ENCODE results near the gene TMEM175.
"Not testable (repeated sequence)": the region's sequence is repeated elsewhere in the genome, so short reads cannot be mapped to it uniquely, and the experiment has no call there.

TMEM175 gene

GRCh38 chr4:988726-989721 is 56.8 kb downstream of the TMEM175 start:
- no peak for DNase-seq (ENCODE audit: low read depth in 2 of 2)

GRCh38 chr4:989722-990471 is 57.6 kb downstream of the TMEM175 start:
- DNase-seq (ENCODE audit: low read depth in 2 of 2), result no peak

DNA sequence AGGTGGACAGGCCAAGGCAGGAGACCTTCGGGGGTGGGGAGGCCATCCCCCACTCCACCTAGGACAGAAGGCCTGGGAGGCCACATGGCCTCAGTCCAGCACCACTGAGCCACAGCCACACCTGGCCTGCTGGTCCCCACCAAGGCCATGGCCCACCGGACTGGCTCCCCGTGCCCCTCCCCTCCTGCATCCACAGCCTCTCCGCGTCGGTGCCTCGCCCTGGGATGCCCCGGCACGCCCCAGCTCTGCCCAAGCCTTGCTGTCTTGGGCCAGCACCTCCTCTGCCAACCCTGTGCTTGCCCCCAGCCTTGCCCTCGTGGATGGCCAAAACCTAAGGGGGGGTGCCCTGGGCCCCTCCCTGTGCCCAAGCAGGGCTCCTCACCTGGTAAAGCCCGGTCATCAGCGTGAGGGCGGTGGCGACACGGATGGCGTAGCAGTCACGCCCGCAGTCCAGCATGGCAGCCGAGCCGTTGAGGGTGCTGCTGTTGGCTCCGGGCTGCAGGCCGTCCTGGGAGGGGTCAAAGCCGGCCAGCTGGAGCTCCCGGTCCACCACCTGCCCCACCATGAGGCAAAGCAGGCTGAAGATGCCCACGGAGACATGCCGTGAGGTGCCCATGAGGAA is 58.6 kb downstream of the TMEM175 start:
- no peak for DNase-seq (ENCODE audit: low read depth in 2 of 2)

GRCh38 chr4:991451-992296 is 59.4 kb downstream of the TMEM175 start:
- no peak for DNase-seq (ENCODE audit: low read depth in 2 of 2)

- no peak for DNase-seq (ENCODE audit: low read depth in 2 of 2)
These were observed 60.2 kb downstream of the TMEM175 start for GRCh38 chr4:992297-993110.

DNA sequence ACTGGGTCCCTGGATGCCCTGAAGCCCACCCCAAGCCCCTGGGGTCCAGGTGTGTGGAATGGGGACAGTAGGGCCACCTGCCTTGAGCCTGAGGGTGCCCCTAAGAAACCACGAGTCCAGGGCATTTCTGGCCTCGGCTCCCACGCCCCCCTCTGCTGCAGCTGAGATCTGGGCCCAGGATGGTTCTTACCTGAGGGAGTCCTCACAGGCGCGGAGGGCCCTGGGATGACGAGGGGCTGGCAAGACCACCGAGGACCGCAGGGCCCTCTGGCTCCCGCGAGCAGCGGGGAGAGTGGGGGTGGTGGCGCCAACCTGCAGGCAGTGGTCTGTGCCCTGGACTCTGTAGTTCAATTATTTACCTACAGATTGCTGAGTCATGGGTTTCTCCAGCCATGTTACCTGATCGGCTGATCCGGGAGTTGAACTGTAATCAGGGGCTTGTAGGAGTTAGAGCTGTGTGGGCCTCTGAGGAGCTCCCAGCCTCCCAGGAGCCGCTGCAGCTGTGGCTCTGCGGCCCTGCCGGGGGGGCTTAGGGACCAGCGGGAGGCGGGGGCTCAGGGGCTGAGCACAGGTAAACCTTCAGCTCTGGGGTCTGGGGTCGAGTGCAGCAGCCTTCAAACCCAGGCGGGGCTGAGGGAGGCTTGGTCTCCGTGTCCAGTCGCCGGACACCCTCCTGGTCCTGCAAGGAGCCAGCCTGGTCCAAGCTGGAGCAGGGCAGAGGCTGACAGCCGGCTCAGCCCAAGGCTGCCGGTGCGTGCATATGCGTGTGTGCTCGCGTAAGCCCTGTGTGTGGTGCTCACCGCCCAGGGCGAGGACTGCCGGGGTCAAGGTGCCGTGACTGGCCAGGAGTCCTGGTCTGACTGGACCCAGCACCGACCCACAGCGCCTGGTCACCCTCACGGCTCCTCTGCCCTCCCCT is 61.1 kb downstream of the TMEM175 start, which contains the start of gene SLC26A1:
Gene SLC26A1 (minus strand): TSS at position 294 of the 919 bp plus-strand sequence. CDS start 1,701 bp downstream, outside the sequence.
- DNase-seq (ENCODE audit: low read depth in 2 of 2), result no peak

GRCh38 chr4:995311-996026 is 63.2 kb downstream of the TMEM175 start:
- DNase-seq (ENCODE audit: low read depth in 2 of 2), result no peak

DNA sequence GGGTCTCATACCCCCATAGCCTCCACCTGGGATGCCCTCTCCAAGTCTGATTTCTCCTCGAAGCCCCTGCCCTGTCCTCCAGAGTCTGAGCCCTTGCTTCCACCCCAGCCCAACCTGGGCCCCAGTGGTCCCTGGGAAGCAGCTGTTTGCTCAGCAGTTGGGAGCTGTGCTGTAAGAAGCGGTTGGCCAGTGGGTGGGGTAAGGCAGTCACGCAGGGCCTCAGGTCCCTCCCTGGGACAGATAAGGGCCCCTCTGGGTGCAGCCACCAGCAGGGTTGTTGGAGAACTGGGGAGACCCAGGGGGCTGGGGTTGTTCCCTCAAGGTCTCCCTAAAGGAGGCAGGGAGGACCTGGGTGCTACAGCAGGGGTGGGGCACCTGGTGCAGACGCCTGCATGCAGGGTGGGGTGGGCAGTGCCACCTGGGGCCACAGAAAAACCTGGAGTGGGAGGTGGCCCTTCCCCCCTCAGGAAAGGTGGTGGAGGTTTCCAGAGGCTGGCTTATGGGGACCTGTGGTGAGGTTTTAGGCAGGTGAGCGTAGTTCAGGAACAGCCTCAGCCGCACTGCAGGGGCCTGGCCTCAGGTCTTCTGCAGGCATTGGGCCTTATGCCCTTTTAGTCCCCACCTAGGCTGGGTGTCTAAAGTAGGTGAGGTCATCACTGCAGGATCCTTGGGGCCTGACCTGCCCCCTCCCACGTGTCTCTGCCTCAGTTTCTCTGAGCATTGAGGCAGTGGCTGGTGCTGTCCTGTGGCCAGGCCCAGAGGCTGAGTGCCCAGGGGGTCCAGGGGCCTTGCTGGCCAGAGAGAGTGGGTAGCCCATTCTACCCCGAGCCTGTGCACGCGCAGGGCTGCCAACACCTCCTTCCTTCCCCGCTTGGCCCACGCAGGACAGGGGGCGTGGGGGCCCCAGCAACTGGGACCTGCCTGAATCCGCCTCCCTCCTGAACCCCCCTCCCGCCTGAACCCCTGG is 64.1 kb downstream of the TMEM175 start:
- DNase-seq (ENCODE audit: low read depth in 2 of 2), result no peak

- no peak for DNase-seq (ENCODE audit: low read depth in 2 of 2)
These were observed 64.7 kb downstream of the TMEM175 start for GRCh38 chr4:996997-997374.

DNA sequence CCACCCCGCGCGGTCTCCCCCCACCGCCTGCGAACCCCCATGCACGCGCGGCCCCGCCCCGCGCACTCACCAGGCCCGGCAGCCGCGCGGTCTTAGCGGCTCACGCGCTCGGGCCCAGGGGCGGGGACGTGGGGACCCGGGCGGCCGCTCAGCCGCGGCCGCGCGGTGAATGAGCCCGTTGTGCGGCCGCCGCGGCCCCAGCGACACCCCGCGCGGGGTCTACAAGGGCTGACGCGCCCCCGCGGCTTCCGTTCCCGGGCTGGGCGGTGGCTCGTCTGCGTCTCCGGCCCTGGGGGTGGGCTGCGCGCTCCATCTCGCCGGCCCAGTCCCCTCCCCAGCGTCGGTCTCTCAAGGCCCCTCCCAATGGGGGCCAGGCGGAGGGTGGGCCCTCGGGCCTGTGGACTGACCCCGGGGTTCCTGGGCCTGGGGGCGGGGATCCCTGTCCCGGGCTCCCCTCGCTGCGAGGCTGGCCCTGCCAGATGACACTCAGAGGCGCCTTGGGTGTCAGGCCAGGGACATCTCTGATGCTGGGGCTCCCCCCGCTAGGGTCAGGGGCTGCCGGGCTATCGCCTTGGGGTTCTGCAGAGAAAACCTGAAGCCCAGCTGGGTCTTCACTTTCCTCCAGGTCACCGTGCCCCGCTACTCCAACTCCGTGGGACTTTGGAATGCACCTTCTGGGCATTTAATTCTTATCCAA is 65.3 kb downstream of the TMEM175 start:
- no peak for DNase-seq (ENCODE audit: low read depth in 2 of 2)

GRCh38 chr4:998096-998691 is 65.9 kb downstream of the TMEM175 start:
- no peak for DNase-seq (ENCODE audit: low read depth in 2 of 2)

GRCh38 chr4:999240-999863 is 67.1 kb downstream of the TMEM175 start:
- DNase-seq (ENCODE audit: low read depth in 2 of 2), result not testable (repeated sequence)

- no peak for DNase-seq (ENCODE audit: low read depth in 2 of 2)
These were observed 67.7 kb downstream of the TMEM175 start for GRCh38 chr4:999882-1000425.

GRCh38 chr4:1000686-1001260 is 68.5 kb downstream of the TMEM175 start:
- no peak for DNase-seq (ENCODE audit: low read depth in 2 of 2)

DNA sequence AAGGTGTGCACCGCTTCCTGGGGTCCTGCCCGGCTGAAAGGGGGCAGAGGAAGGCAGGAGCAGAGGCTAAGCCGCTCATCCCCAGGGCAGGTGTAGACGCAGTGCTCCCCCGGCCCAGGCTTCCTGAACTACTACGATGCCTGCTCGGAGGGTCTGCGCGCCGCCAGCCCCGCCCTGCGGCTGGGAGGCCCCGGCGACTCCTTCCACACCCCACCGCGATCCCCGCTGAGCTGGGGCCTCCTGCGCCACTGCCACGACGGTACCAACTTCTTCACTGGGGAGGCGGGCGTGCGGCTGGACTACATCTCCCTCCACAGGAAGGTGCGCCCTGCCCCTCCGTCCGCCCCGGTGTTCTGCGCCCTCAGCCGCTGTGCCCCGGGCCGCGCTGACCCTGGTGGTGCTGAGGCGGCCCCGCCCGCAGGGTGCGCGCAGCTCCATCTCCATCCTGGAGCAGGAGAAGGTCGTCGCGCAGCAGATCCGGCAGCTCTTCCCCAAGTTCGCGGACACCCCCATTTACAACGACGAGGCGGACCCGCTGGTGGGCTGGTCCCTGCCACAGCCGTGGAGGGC is 69.4 kb downstream of the TMEM175 start:
- no peak for DNase-seq (ENCODE audit: low read depth in 2 of 2)
